WTC11 (cell line): ENCODE results near the gene ITGB1BP2.

Source experiments
- HMGA2 ChIP-seq: fragments of 250-450 bp; sonication (Bioruptor Pico); IDR thresholded peaks from 2 replicates; pipeline ENCODE4 v1.4.0; 2021; ENCODE audit warnings: mild to moderate bottlenecking, moderate library complexity
- MLX ChIP-seq: sonication (generic); formaldehyde crosslinking; IDR thresholded peaks from 2 replicates; pipeline ENCODE4 v1.8.1; 2023; ENCODE audit warnings: mild to moderate bottlenecking, missing genetic modification reagents, moderate library complexity
- USF2 ChIP-seq: sonication (generic); formaldehyde crosslinking; IDR thresholded peaks from 2 replicates; pipeline ENCODE4 v1.8.1; 2023; ENCODE audit warnings: mild to moderate bottlenecking, missing genetic modification reagents, moderate library complexity
- TF ChIP-seq, protein P1 (sequence below): fragments of 200-600 bp; IDR thresholded peaks from 2 replicates; pipeline ENCODE4 v1.8.0; 2022; ENCODE audit warnings: antibody characterized with exemption
- TF ChIP-seq, protein P2 (sequence below): sonication (generic); formaldehyde crosslinking; IDR thresholded peaks from 2 replicates; pipeline ENCODE4 v1.8.0; 2022; ENCODE audit warnings: mild to moderate bottlenecking, missing genetic modification reagents

- TF ChIP-seq HMGA2 (CRISPR knock-in tag) (no peak), MLX (CRISPR knock-in tag) (no peak), USF2 (no peak)
- TF ChIP-seq, protein P1, sequence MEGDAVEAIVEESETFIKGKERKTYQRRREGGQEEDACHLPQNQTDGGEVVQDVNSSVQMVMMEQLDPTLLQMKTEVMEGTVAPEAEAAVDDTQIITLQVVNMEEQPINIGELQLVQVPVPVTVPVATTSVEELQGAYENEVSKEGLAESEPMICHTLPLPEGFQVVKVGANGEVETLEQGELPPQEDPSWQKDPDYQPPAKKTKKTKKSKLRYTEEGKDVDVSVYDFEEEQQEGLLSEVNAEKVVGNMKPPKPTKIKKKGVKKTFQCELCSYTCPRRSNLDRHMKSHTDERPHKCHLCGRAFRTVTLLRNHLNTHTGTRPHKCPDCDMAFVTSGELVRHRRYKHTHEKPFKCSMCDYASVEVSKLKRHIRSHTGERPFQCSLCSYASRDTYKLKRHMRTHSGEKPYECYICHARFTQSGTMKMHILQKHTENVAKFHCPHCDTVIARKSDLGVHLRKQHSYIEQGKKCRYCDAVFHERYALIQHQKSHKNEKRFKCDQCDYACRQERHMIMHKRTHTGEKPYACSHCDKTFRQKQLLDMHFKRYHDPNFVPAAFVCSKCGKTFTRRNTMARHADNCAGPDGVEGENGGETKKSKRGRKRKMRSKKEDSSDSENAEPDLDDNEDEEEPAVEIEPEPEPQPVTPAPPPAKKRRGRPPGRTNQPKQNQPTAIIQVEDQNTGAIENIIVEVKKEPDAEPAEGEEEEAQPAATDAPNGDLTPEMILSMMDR = no peak
- TF ChIP-seq, protein P2, sequence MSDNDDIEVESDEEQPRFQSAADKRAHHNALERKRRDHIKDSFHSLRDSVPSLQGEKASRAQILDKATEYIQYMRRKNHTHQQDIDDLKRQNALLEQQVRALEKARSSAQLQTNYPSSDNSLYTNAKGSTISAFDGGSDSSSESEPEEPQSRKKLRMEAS (CRISPR knock-in tag) = no peak
These were observed 18.8 kb upstream of the ITGB1BP2 start for GRCh38 chrX:71282514-71283402.
